GM12878 (cell line): Measurements from ENCODE around the gene TMEM175.

Experiments used
- POLR2AphosphoS5 ChIP-seq: IDR thresholded peaks from 2 replicates; pipeline ENCODE4 v1.6.1; 2011; ENCODE audit warnings: mild to moderate bottlenecking, low read length, inconsistent platforms
- TF ChIP-seq, protein P1 (sequence below), 3 experiments: IDR thresholded peaks in 2 of 3; conservative IDR thresholded peaks in 1 of 3; 2 replicates each; pipeline ENCODE4 v1.5.1; 2011; ENCODE audit warnings: low read depth in 3 of 3, low read length in 3 of 3, mild to moderate bottlenecking in 3 of 3, control low read depth in 2 of 3, moderate library complexity in 2 of 3, inconsistent platforms in 1 of 3, mixed read lengths in 1 of 3; ENCODE audit not compliant: control insufficient read depth in 2 of 3, insufficient read depth in 1 of 3; ENCODE audit errors: extremely low read depth in 1 of 3

DNA sequence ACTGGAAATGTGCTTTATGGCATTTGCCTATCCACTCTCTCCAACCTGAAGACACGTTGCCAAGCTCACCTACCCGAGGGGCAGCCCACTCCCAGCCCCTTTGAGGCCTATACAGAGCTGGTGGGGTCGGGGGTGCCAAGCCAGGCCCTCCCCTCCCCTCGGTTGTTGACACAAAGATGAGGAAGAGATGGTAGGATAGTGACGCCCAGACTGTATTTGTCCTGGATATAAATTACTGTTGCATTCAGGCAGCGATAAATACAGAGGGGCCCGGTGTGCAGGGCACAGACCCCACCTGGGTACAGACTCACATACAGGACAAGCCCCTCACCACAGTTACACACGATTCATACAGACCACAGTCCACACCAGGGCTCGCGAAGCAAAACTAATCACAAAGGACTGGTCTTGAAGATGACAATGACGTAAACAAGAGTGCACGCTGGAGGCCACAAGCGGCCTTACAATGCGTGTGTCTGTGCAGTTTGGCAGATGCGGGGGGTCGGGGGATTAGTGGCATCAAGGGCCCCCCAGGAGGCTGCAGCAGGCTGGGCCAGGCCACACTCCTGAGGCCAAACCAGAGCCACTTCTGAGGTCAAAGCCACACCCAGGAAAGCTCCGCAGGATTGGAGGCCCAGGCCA is 26.6 kb downstream of the TMEM175 start:
- TF ChIP-seq, protein P1, sequence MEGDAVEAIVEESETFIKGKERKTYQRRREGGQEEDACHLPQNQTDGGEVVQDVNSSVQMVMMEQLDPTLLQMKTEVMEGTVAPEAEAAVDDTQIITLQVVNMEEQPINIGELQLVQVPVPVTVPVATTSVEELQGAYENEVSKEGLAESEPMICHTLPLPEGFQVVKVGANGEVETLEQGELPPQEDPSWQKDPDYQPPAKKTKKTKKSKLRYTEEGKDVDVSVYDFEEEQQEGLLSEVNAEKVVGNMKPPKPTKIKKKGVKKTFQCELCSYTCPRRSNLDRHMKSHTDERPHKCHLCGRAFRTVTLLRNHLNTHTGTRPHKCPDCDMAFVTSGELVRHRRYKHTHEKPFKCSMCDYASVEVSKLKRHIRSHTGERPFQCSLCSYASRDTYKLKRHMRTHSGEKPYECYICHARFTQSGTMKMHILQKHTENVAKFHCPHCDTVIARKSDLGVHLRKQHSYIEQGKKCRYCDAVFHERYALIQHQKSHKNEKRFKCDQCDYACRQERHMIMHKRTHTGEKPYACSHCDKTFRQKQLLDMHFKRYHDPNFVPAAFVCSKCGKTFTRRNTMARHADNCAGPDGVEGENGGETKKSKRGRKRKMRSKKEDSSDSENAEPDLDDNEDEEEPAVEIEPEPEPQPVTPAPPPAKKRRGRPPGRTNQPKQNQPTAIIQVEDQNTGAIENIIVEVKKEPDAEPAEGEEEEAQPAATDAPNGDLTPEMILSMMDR (IDR thresholded peaks at IDR 0.05 in 2 of 3, conservative IDR thresholded peaks at IDR 0.05 in 1 of 3; ENCODE audit: control insufficient read depth in 2 of 3, extremely low read depth in 1 of 3, insufficient read depth in 1 of 3, low read depth in 3 of 3, low read length in 3 of 3): no peak
- no peak for TF ChIP-seq POLR2AphosphoS5
